Airway epithelial cell (primary cell): ENCODE results near the gene PGM5. TPM values are rescaled to one million over a fixed set of nuclear protein-coding genes. Genes with fewer than 3 reads are reported as not detected.

Experiments used
- total RNA-seq: library from RNA; depleted of rRNA; stranded (reverse); fragments of >200 nt; gene quantifications from 2 replicates; pipeline ENCODE4 v1.2.3, GENCODE V29; 2015

The PGM5 gene
- 0.05 TPM in 1 of 2 replicates, not detected in the other for total RNA-seq

DNA sequence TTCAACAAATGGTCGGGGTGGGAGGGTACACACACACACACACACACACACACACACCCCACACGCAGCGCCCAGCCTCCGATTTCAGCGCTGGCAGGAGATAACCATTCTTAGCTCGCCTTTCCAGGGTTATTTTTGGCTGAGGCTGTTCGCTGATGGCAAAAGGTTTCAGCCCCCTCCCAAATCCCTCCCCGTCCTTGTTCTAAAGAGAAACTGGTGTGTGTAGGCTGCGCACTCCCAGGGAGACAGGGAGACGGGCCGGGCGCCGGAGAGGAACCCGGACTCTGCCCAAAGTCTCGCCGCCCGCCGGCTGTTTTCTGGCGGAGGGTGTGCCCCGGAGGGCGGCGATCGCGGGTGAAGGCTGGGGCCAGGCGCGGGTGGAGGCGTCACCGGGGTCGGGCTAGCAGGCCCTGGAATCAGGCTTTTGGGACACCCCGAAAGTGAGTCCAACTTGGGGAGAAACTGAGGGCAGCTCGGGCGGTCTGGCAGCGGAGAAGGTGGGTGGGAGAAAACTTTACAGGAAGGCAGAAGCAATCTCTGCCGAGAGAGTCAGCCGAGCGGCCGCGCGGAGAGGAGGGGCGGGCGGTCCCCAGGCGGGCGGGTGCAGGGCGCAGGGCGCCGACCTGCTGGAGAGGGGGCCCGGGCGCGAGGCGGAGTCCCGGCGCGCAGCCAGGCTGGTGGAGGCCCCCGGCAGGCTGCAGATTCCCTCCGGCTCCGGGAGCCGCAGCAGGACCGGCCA is at the start of gene PGM5:
TSS of gene PGM5 (plus strand) at position 232 of the 739 bp plus-strand sequence. CDS start 517 bp downstream, outside the sequence.

DNA sequence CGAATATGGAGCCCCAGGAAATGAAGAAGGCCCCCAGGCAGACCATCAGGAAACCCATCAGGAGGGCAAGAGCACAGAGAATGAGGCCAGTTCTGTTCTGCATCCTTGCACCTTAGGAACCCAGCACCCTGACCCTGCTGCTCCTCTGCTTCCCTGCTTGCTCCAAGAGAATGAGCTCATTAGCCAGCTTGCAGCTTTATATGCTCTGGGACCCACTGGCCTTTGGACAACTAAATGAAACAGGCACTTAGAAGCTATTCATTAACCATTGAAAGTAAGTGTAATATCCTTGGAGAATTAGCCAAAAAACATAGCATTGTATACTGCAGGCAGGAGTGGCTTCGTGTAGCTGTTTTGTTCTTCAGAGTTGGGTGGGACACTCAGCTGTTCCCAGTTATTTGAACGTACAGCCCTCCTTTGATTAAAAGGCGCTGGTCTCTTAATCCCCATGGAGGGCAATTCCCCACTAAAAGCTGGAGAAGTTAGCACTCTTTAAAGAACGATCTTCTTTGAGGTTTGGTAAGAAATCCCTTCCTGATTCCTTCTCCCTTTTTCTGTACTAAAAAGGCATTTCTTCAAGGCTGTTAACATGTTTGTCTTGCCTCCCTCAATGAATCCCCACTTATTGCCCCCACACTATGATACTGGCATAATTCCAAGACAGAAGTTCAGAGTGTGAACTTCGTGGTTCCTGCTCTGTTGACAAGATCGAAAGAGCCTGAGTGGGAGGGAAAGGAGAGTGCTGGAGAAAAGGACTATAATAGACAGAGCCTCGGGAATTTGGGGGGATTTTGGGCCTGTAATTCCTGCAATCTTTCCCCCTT is 184.5 kb downstream of the PGM5 start, which contains the start of gene TMEM252:
TSS of gene TMEM252 (minus strand) at position 172 of the 824 bp plus-strand sequence. CDS start at position 103, 69 bp downstream.

Other genes with a start within 250 kb of the PGM5 start
- 16.0 and 24.2 TPM in 2 replicates for gene ZNG1C, start 114.6 kb upstream of the PGM5 start, total RNA-seq
- gene FOXD4L3, start 53.7 kb upstream of the PGM5 start, total RNA-seq, result not detected in 2 replicates
- gene TMEM252, start 184.3 kb downstream of the PGM5 start, total RNA-seq, result not detected in 2 replicates